ENCODE results near the gene GRAP2. TPM values are rescaled to one million over a fixed set of nuclear protein-coding genes. Genes with fewer than 3 reads are reported as not detected.

GRAP2 gene
- total and polyA plus RNA-seq, 2 experiments from 2014 or later = 0.42 TPM; not detected in 1

DNA sequence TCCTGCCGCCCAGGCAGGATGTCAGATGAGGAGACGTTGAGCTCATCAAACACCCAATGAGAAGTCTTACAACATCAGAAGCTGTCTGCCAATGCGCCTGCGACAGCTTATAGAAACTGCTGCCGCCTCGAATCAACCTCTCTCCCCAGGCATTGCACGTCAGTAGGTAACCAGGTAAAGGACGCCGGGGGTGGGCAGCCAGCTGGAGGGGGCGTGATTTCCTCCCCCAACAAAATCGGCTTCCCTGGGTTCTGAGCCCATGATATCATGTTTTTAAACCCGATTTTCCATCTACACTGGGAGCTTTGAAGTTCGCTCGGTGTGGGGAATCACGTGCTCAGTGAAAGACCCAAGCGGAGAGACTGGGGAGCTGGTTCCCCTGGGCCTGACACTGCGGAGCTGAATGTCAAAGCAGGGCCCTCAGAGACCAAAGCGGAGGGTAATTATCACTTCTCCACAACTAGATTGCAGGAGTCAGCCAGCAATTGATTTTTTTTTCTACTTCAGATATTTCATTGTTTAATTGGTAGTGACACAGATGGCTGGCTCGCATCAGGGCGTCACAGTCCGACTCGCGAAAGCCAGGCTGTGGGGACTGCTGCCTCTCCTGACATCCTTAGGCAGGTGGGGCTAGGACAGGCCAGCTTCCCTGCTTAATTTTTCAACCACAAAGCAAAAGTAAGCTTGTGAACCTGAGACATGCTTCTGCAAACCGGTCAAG lies 109.2 kb downstream of the GRAP2 start:
- Histone ChIP-seq H3K4me2 (peak overlapping the region; percentile 57), H3K79me2 (replicated peaks; ENCODE audit: insufficient read depth) (peaks cover 51% of the 10 kb centered on the region), H3K4me1 (ENCODE audit: insufficient read depth) (peaks cover 27% of the 10 kb centered on the region), H3K27ac (ENCODE audit: low read depth) (no peak overlapping the region), H3F3A (replicated peaks; ENCODE audit: low read depth) (0 out of 2 replicates have a peak, but pooled peaks cover 6% of the 10 kb centered on the region), H3K9me2 (ENCODE audit: insufficient read depth) (no peaks in the 10 kb centered on the region), H2AFZ (no peak overlapping the region), H3K36me3 (ENCODE audit: insufficient read depth) (no peaks in the 10 kb centered on the region), H3K27me3 (ENCODE audit: insufficient read depth) (no peaks in the 10 kb centered on the region), H3K4me3 (no peak overlapping the region), H4K20me1 (replicated peaks; ENCODE audit: insufficient read depth) (peaks cover 34% of the 10 kb centered on the region)
- H3K36me3 Mint-ChIP-seq (ENCODE audit: low read depth) = peaks cover 11% of the 10 kb centered on the region
- TF ChIP-seq JUNB (IDR thresholded peaks at IDR 0.05; ENCODE audit: unreplicated experiment) (no peak), NANOG (IDR thresholded peaks at IDR 0.05; ENCODE audit: borderline replicate concordance) (no peak), POLR2AphosphoS5 (IDR thresholded peaks at IDR 0.05; ENCODE audit: low read depth) (no peak), EZH2phosphoT487 (IDR thresholded peaks at IDR 0.05; ENCODE audit: unreplicated experiment) (no peak)
- TF ChIP-seq, protein P1, sequence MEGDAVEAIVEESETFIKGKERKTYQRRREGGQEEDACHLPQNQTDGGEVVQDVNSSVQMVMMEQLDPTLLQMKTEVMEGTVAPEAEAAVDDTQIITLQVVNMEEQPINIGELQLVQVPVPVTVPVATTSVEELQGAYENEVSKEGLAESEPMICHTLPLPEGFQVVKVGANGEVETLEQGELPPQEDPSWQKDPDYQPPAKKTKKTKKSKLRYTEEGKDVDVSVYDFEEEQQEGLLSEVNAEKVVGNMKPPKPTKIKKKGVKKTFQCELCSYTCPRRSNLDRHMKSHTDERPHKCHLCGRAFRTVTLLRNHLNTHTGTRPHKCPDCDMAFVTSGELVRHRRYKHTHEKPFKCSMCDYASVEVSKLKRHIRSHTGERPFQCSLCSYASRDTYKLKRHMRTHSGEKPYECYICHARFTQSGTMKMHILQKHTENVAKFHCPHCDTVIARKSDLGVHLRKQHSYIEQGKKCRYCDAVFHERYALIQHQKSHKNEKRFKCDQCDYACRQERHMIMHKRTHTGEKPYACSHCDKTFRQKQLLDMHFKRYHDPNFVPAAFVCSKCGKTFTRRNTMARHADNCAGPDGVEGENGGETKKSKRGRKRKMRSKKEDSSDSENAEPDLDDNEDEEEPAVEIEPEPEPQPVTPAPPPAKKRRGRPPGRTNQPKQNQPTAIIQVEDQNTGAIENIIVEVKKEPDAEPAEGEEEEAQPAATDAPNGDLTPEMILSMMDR (conservative IDR thresholded peaks at IDR 0.05; ENCODE audit: low read depth in 2 of 2) = no peak
- H3K4me1 Mint-ChIP-seq = peaks cover 52% of the 10 kb centered on the region
- ATAC-seq (peak; percentile 12), DNase-seq (ENCODE audit: low spot score) (no peak)
- no peaks in the 10 kb centered on the region for H3K9me3 Mint-ChIP-seq
- peaks cover 11% of the 10 kb centered on the region for H3K27me3 Mint-ChIP-seq (ENCODE audit: insufficient read depth, low read depth, poor library complexity)
- H3K4me3 Mint-ChIP-seq = peak overlapping the region; percentile 58; the same call in 2 of the 3 replicates
- no peak overlapping the region for H3K27ac Mint-ChIP-seq

DNA sequence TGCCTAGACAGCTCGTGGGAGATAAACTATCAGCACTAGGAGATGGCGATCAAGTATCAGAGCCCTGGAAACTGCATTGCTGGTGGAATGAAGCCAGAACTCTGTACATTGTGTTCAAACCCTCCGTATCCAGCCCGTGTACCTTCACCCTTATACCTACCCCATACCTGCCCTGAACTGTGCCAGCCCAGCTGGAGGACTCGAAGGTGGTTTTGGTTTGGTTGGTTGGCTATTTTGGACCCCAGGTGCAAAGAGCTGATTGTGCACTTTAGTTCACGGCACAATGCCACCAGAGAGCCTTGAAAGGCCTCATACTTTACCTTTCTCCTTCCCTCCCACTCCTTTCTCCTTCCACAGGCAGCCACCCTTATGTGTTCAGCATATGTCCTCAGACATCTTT lies 109.9 kb downstream of the GRAP2 start:
- TF ChIP-seq, protein P1 (conservative IDR thresholded peaks at IDR 0.05; ENCODE audit: low read depth in 2 of 2) = no peak
- no peak for TF ChIP-seq ZNF331 (CRISPR knock-in tag; IDR thresholded peaks at IDR 0.05; ENCODE audit: low read depth)
- no peak for TF ChIP-seq EZH2phosphoT487 (IDR thresholded peaks at IDR 0.05; ENCODE audit: unreplicated experiment)
- TF ChIP-seq STAT1 (IDR thresholded peaks at IDR 0.05; ENCODE audit: unreplicated experiment) = no peak
- TF ChIP-seq JUNB (IDR thresholded peaks at IDR 0.05; ENCODE audit: unreplicated experiment) = no peak
- TF ChIP-seq CREB1 (CRISPR knock-in tag; IDR thresholded peaks at IDR 0.05; ENCODE audit: low read depth) = no peak
- Histone ChIP-seq H3K27me3 (ENCODE audit: insufficient read depth) (no peaks in the 10 kb centered on the region), H4K20me1 (replicated peaks; ENCODE audit: insufficient read depth) (peaks cover 38% of the 10 kb centered on the region), H3K79me2 (replicated peaks; ENCODE audit: insufficient read depth) (peaks cover 54% of the 10 kb centered on the region), H3K27ac (ENCODE audit: low read depth) (no peak overlapping the region), H2AFZ (no peak overlapping the region), H3K4me3 (no peak overlapping the region), H3K9me2 (ENCODE audit: insufficient read depth) (no peaks in the 10 kb centered on the region), H3F3A (replicated peaks; ENCODE audit: low read depth) (0 out of 2 replicates have a peak, but pooled peaks cover 6% of the 10 kb centered on the region), H3K36me3 (ENCODE audit: insufficient read depth) (no peaks in the 10 kb centered on the region), H3K4me2 (no peak overlapping the region), H3K4me1 (ENCODE audit: insufficient read depth) (peaks cover 27% of the 10 kb centered on the region)
- Mint-ChIP-seq H3K27ac (no peak overlapping the region), H3K27me3 (ENCODE audit: insufficient read depth, low read depth, poor library complexity) (peaks cover 9% of the 10 kb centered on the region), H3K36me3 (ENCODE audit: low read depth) (peaks cover 11% of the 10 kb centered on the region), H3K4me1 (peaks cover 46% of the 10 kb centered on the region), H3K4me3 (no peak overlapping the region), H3K9me3 (no peaks in the 10 kb centered on the region)
- ATAC-seq (no peak), DNase-seq (ENCODE audit: low spot score) (no peak)
